NCI-H446 treated with DMSO at 0.1 percent for 48 hours (cell line): ENCODE measurements around the gene ZKSCAN1.
"Not testable (repeated sequence)": the region's sequence is repeated elsewhere in the genome, so short reads cannot be mapped to it uniquely, and the experiment has no call there.

ENCODE experiments used
- DNase-seq: peaks from one replicate; lab custom pipeline; 2025; lab: John Stamatoyannopoulos, UW

Gene ZKSCAN1

GRCh38 chr7:100003711-100004661 is 11.4 kb upstream of the ZKSCAN1 start:
- DNase-seq: no peak

GRCh38 chr7:100007887-100008286 is 7.5 kb upstream of the ZKSCAN1 start:
- DNase-seq: no peak

- DNase-seq: no peak
Measured at GRCh38 chr7:100008525-100008924, 6.9 kb upstream of the ZKSCAN1 start.

GRCh38 chr7:100009952-100010351 is 5.4 kb upstream of the ZKSCAN1 start:
- DNase-seq: not testable (repeated sequence)

DNA sequence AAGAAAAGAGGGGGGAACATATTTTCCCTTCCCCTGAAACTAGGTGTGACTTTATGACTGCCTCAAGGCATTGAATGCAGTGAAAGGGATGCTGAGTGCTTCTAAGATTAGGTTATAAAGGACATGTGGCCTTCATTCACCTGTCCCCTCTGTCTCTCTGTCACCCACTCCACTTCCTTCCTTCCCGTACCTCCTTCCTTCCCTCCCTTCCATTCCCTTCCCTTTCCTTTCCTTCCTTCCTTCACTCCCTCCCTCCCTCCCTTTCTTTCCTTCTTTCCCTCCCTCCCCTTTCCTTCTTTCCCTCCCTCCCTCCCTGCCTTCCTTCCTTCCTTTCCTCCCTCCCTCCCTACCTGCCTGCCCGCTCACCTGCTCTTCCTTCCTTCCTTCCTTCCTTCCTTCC is 4.5 kb upstream of the ZKSCAN1 start:
- no peak for DNase-seq

GRCh38 chr7:100011516-100011915 is 3.9 kb upstream of the ZKSCAN1 start:
- no peak for DNase-seq

- not testable (repeated sequence) for DNase-seq
Measured at GRCh38 chr7:100012385-100013327, 2.7 kb upstream of the ZKSCAN1 start.

DNA sequence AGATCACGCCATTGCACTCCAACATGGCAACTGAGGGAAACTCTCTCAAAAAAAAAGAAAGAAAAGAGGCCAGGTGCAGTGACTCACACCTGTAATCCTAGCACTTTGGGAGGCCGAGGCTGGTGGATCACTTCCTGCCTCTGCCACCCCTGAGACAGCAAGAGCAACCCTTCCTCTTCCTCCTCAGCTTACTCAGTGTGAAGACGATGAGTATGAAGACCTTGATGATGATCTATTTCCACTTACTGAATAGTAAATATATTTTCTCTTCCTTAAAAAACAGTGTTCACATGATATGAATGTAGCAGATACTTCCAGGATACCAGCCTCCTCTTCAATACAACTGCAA is 2.1 kb upstream of the ZKSCAN1 start:
- DNase-seq: no peak

- no peak for DNase-seq
Measured at GRCh38 chr7:100016215-100016901, 962 bp downstream of the ZKSCAN1 start.

- no peak for DNase-seq
Measured at GRCh38 chr7:100017300-100017699, 1.9 kb downstream of the ZKSCAN1 start.

DNA sequence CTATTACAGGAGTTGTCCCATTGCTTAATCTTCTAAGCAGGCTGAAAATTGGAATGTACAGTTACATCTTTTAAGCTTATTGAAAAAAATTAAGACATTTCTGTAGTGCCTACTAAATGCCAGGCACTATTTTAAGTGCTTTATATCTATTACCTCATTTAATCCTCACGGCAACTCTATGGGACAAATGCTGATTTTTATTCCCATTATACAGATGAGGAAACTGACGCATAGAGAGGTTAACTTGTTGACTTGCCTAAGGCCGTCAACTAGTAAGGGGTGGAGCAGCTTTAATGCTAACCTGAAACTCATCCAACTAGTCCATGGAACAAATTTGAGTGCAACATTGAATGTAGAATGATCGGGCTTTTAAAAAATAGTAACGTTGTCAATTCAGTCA is 2.5 kb downstream of the ZKSCAN1 start:
- DNase-seq: no peak

DNA sequence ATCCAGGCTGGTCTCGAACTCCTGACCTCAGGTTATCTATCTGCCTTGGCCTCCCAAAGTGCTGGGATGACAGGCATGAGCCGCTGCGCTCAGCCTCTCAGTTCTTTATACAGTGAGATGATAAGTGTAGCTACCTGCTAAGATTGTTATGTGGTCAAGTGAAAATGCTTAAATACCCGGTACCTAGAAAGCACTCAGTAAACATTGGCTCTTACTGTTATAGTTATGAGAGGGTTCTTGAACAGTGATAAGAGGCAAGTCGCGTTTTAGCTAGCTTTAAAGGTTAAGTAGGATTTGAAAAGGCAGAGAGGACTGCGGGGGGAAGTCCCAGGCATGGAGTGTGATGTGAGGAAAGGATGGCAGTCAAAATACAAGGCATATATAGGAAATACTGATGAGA is 4.5 kb downstream of the ZKSCAN1 start:
- no peak for DNase-seq

DNA sequence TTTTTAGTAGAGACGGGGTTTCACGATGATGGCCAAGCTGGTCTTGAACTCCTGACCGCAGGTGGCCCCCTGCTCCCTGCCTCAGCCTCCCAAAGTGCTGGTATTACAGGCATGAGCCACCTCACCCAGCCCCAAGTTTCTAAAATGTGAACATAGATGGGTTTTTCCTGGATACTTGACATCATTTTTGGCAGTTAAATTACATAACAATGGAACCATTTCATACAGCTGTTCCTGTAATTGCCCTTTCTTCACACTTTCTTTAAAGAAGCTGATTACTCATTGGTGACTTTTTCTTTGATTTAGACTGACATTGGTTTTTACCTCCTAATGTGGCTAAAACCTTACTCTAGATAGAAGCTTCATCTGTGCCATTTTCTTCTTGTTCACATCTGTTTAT is 5.9 kb downstream of the ZKSCAN1 start:
- no peak for DNase-seq

GRCh38 chr7:100022621-100023020 is 7.2 kb downstream of the ZKSCAN1 start:
- DNase-seq: no peak

- no peak for DNase-seq
Measured at GRCh38 chr7:100023526-100023925, 8.1 kb downstream of the ZKSCAN1 start.

- no peak for DNase-seq
Measured at GRCh38 chr7:100024020-100024619, 8.7 kb downstream of the ZKSCAN1 start.

DNA sequence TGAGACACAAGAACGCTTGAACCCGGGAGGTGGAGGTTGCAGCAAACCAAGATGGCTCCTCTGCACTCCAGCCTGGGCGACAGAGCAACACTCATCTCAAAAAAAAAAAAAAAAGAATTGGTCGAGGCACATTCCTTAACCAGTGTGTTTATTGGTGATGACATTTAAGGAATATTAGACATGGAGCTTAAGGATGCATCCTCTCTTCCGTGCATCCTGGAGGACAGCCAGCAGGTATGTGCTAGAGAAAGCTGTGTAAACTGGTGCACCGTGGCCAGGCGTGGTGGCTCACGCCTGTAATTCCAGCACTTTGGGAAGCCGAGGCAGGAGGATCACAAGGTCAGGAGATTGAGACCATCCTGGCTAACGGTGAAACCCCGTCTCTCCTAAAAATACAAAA is 11.8 kb downstream of the ZKSCAN1 start:
- no peak for DNase-seq

- no peak for DNase-seq
Measured at GRCh38 chr7:100029596-100029995, 14.2 kb downstream of the ZKSCAN1 start.

- no peak for DNase-seq
Measured at GRCh38 chr7:100033526-100033925, 18.1 kb downstream of the ZKSCAN1 start.

GRCh38 chr7:100034871-100035510 is 19.6 kb downstream of the ZKSCAN1 start:
- no peak for DNase-seq

DNA sequence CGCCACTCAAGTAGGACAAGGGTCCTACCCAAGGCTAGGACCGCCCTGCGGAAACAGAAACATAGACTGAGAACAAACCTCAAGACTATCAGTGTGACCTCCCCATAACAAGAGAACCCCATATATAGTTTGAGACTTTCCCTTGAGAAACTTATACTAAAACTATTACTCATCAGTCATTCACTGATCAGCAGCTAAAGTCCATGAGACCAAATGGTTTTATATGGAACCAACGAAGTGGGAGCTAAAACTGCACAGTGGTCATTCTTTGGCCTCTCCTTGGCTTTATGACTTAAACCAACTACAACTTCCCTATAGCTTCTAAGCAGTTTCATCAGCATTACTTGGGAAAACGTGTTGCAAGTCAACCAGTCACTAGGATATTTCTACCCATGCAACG is 20.5 kb downstream of the ZKSCAN1 start:
- DNase-seq: no peak
